GM13977 (cell line): ENCODE results near the gene COL21A1.

Experiments used
- DNase-seq: peaks from one replicate; pipeline ENCODE4 v3.0.0; 2012; ENCODE audit warnings: low spot score
- in situ Hi-C: fragments of 300-500 bp; cut with MboI; formaldehyde crosslinking; loops from one replicate; pipeline ENCODE4 v1.12.0; 2022; ENCODE audit warnings: low sequenced_read_pairs, low pct_unique_long_range_greater_than_20kb, mixed read lengths, inconsistent platforms; ENCODE audit not compliant: unreplicated experiment
- TF ChIP-seq, protein P1 (sequence below): IDR thresholded peaks from 2 replicates; pipeline ENCODE4 v1.5.1; 2012; ENCODE audit warnings: mild to moderate bottlenecking, control low read depth; ENCODE audit not compliant: insufficient read depth; ENCODE audit errors: extremely low read depth, missing control alignments

The COL21A1 gene

DNA sequence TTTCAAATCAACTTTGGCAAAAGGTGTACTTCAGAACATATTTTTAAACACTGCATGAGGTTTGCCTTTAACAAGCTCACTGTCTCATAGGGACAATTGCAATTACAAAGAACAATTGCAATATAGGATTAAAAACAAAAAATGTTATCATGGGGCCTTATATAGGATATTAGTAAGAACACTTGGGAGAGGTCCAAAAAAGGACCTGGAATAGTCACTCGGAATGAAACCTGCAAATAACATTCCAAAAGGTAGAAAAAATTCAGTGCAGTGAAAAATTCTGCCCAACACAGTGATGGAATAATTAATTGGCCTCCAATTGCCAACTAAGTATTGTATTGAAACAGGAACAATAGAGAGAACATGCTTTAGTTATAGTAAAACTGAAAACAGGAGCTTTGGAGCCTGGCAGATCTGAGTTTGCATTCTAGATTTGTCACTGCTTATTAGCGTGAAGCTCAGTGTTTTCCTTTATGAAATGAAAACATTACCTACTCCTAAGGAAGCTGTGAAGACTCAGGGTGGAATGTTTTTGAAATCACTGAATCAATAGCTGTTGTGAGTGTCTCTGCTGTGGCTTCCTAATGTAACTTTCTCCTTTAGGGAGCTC is 199.3 kb downstream of the COL21A1 start:
- TF ChIP-seq, protein P1, sequence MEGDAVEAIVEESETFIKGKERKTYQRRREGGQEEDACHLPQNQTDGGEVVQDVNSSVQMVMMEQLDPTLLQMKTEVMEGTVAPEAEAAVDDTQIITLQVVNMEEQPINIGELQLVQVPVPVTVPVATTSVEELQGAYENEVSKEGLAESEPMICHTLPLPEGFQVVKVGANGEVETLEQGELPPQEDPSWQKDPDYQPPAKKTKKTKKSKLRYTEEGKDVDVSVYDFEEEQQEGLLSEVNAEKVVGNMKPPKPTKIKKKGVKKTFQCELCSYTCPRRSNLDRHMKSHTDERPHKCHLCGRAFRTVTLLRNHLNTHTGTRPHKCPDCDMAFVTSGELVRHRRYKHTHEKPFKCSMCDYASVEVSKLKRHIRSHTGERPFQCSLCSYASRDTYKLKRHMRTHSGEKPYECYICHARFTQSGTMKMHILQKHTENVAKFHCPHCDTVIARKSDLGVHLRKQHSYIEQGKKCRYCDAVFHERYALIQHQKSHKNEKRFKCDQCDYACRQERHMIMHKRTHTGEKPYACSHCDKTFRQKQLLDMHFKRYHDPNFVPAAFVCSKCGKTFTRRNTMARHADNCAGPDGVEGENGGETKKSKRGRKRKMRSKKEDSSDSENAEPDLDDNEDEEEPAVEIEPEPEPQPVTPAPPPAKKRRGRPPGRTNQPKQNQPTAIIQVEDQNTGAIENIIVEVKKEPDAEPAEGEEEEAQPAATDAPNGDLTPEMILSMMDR = no peak
- no peak for DNase-seq
- in situ Hi-C loops = no loop called here

GRCh38 chr6:56046576-56046975 is 200.8 kb downstream of the COL21A1 start:
- in situ Hi-C loops = no loop called here
- TF ChIP-seq, protein P1 = no peak
- no peak for DNase-seq

- in situ Hi-C loops = no loop called here
- TF ChIP-seq, protein P1 = no peak
- no peak for DNase-seq
These were observed 203.6 kb downstream of the COL21A1 start for GRCh38 chr6:56043761-56044160.

DNA sequence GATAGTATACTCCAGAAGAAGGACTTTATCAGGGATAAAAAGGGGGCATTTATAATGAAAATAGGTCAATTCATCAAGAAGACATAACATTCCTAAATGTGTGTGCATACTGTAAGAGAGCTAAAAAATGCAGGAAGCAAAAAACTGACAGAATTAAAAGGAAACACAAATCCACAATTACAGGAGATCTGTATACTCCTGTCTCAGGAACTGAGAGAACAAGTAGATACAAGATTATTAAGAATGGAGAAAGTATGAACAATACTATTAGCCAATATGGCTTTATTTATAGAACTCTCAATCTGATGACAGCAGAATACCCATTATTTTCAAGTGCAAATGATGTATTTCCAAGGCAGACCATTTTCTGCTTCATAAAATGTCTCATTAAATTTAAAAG is 204.3 kb downstream of the COL21A1 start:
- in situ Hi-C loops = no loop called here
- DNase-seq = no peak
- TF ChIP-seq, protein P1 = no peak

DNA sequence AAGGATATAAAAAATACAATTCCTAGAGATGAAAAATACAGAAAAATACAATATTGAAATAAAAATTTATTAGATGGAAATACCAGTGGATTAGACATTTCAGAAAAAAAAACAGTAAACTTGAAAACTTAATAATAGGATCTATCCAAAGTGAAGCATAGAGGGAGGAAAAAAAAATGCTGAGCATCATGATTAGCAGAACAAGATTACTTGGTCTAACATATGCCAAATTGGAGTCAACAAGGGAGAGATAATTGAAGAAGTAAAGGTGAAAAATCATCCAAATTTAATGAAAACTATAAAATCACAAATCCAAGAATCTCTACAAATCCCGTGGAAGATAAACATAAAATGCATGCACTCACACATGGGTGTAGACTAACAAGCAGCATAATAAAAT is 205.8 kb downstream of the COL21A1 start:
- in situ Hi-C loops = no loop called here
- no peak for DNase-seq
- TF ChIP-seq, protein P1 = no peak

- TF ChIP-seq, protein P1 = no peak
- in situ Hi-C loops = no loop called here
- no peak for DNase-seq
These were observed 206.5 kb downstream of the COL21A1 start for GRCh38 chr6:56040889-56041301.
